ENCODE measurements around the gene TBCA. TPM values are rescaled to one million over a fixed set of nuclear protein-coding genes. Genes with fewer than 3 reads are reported as not detected.

The TBCA gene
- total RNA-seq, 2 experiments from 2014 or later, result 174 to 268 TPM

- Histone ChIP-seq H3K79me2 (ENCODE audit: insufficient read depth, low read depth, low read length) (no peaks in the 10 kb centered on the region), H2AFZ (ENCODE audit: low read length) (no peak overlapping the region), H3K27ac (ENCODE audit: low read depth, low read length, poor library complexity, severe bottlenecking) (no peak overlapping the region), H3K9me3 (ENCODE audit: low read length) (0 out of 2 replicates have a peak, but pooled peaks cover 2% of the 10 kb centered on the region), H3K4me3 (ENCODE audit: low read depth, low read length, poor library complexity, severe bottlenecking) (no peak overlapping the region), H4K20me1 (ENCODE audit: insufficient read depth, low read length) (no peaks in the 10 kb centered on the region), H3K36me3 (ENCODE audit: insufficient read depth, low read length) (no peaks in the 10 kb centered on the region), H3K4me2 (ENCODE audit: low read length) (no peak overlapping the region), H3K9me2 (ENCODE audit: insufficient read depth, low read length) (no peaks in the 10 kb centered on the region), H3K4me1 (ENCODE audit: insufficient read depth, low read length, poor library complexity, severe bottlenecking) (no peaks in the 10 kb centered on the region)
- POLR2A ChIA-PET, result interaction anchor here (0.6 to 1.4 kb wide), 3 partner anchors 23 to 1037 kb away, joined by 3 to 4 read pairs (median 4); no protein-coding TSS in a partner anchor
- BruUV-seq (replicated peaks), result no TSS peak
- CTCF ChIA-PET (ENCODE audit: unreplicated experiment), result no interaction called here
- TF ChIP-seq CTCF (conservative IDR thresholded peaks at IDR 0.05; ENCODE audit: low read length) (no peak), EZH2phosphoT487 (IDR thresholded peaks at IDR 0.05; ENCODE audit: borderline replicate concordance, low read depth, low read length) (no peak)
- intact Hi-C loops (cut with micrococcal nuclease; ENCODE audit: unreplicated experiment), result no loop called here
- DNase-seq (ENCODE audit: low spot score), result no peak
Observed at GRCh38 chr5:77669677-77670076, 106.5 kb downstream of the TBCA start.

- POLR2A ChIA-PET, result interaction anchor here (0.6 to 1.2 kb wide), 2 partner anchors 9 to 14 kb away, joined by 3 to 4 read pairs; no protein-coding TSS in a partner anchor
- BruUV-seq (replicated peaks), result no TSS peak
Observed at GRCh38 chr5:77663090-77663863, 112.9 kb downstream of the TBCA start.

More at GRCh38 chr5:77663090-77663863, 112.9 kb downstream of the TBCA start:
- DNase-seq (ENCODE audit: low spot score), result no peak
- Histone ChIP-seq H3K4me1 (ENCODE audit: insufficient read depth, low read length, poor library complexity, severe bottlenecking) (no peaks in the 10 kb centered on the region), H3K79me2 (ENCODE audit: insufficient read depth, low read depth, low read length) (no peaks in the 10 kb centered on the region), H3K9me2 (ENCODE audit: insufficient read depth, low read length) (no peaks in the 10 kb centered on the region), H4K20me1 (ENCODE audit: insufficient read depth, low read length) (no peaks in the 10 kb centered on the region), H3K9me3 (ENCODE audit: low read length) (no peaks in the 10 kb centered on the region), H3K4me3 (ENCODE audit: low read depth, low read length, poor library complexity, severe bottlenecking) (no peak overlapping the region), H3K27ac (ENCODE audit: low read depth, low read length, poor library complexity, severe bottlenecking) (no peak overlapping the region), H3K4me2 (ENCODE audit: low read length) (no peak overlapping the region), H2AFZ (ENCODE audit: low read length) (no peak overlapping the region), H3K36me3 (ENCODE audit: insufficient read depth, low read length) (no peaks in the 10 kb centered on the region)
- CTCF ChIA-PET (ENCODE audit: unreplicated experiment), result no interaction called here
- no peak for TF ChIP-seq EZH2phosphoT487 (IDR thresholded peaks at IDR 0.05; ENCODE audit: borderline replicate concordance, low read depth, low read length)
- no peak for TF ChIP-seq CTCF (conservative IDR thresholded peaks at IDR 0.05; ENCODE audit: low read length)
- intact Hi-C loops (cut with micrococcal nuclease; ENCODE audit: unreplicated experiment), result no loop called here
